Esophagus mucosa (tissue), 1 donor: ENCODE results near the gene SLC19A1. TPM values are rescaled to one million over a fixed set of nuclear protein-coding genes. Genes with fewer than 3 reads are reported as not detected.

Source experiments
- ATAC-seq: fragments of 200-7000 bp; cut with Tn5 transposase; one replicate; pipeline ENCODE4 v1.9.1; 2020
- total RNA-seq: library from RNA; stranded (reverse); gene quantifications from one replicate; pipeline ENCODE4 v1.2.4, GENCODE V29; 2023
- donor health status: DM: yes; HTN: yes; CAD: no.

Gene SLC19A1
- total RNA-seq, 1 donor from 2014 or later, result 3.1 TPM

- ATAC-seq, result no peak
Observed at GRCh38 chr21:45452696-45453307, 89.4 kb downstream of the SLC19A1 start.

- no peak for ATAC-seq
Observed at GRCh38 chr21:45451771-45452182, 90.5 kb downstream of the SLC19A1 start.

GRCh38 chr21:45451091-45451740 lies 91.0 kb downstream of the SLC19A1 start:
- no peak for ATAC-seq

GRCh38 chr21:45450423-45451090 lies 91.7 kb downstream of the SLC19A1 start:
- ATAC-seq, result no peak

- no peak for ATAC-seq
Observed at GRCh38 chr21:45449658-45450422, 92.4 kb downstream of the SLC19A1 start.

- no peak for ATAC-seq
Observed at GRCh38 chr21:45448810-45449657, 93.2 kb downstream of the SLC19A1 start.

GRCh38 chr21:45448283-45448809 lies 93.9 kb downstream of the SLC19A1 start:
- ATAC-seq, result no peak

Other genes starting within 250 kb of the SLC19A1 start
- gene COL18A1, start 137.3 kb downstream of the SLC19A1 start, total RNA-seq, result 26.7 TPM
- gene PCBP3, start 101.3 kb upstream of the SLC19A1 start, total RNA-seq, result 0.72 TPM